Panc1 (cell line): ENCODE results near the gene NOTCH4. TPM values are rescaled to one million over a fixed set of nuclear protein-coding genes. Genes with fewer than 3 reads are reported as not detected.

Source experiments
- ATAC-seq: fragments of 200-7000 bp; cut with Tn5 transposase; 2 replicates; pipeline ENCODE4 v1.9.1; 2020; ENCODE audit warnings: mild to moderate bottlenecking, moderate library complexity
- BruUV-seq: library from RNA; stranded (reverse); fragments of 400-500 nt; replicated peaks from 2 replicates; lab custom pipeline; 2021; lab: Mats Ljungman, UMichigan
- CTCF ChIA-PET: fragments of 300-600 bp; sonication (Branson Sonifier 250); formaldehyde crosslinking; loops from one replicate; lab custom pipeline; 2022; ENCODE audit warnings: antibody characterized with exemption; lab: Charles Lee
- POLR2A ChIA-PET: fragments of 300-600 bp; sonication (Branson Sonifier 250); formaldehyde crosslinking; loops from one replicate; lab custom pipeline; 2022; ENCODE audit warnings: antibody characterized with exemption; lab: Charles Lee
- DNase-seq: peaks from one replicate; pipeline ENCODE4 v3.0.0-alpha.2; 2010; ENCODE audit warnings: low read depth, low spot score
- H3K27ac ChIP-seq: 2 replicates; pipeline ENCODE4 v1.5.1; 2011; ENCODE audit warnings: mild to moderate bottlenecking, low read length, inconsistent platforms
- H3K27me3 ChIP-seq: fragments of 200-500 bp; sonication (Bioruptor generic); 2 replicates; pipeline ENCODE4 v1.6.0; 2014; ENCODE audit warnings: low read length, inconsistent platforms; ENCODE audit not compliant: control insufficient read depth, insufficient read depth
- H3K36me3 ChIP-seq: fragments of 200-500 bp; sonication (Bioruptor generic); 2 replicates; pipeline ENCODE4 v1.5.1; 2014; ENCODE audit warnings: inconsistent platforms, mild to moderate bottlenecking, low read length, moderate library complexity; ENCODE audit not compliant: control insufficient read depth, insufficient read depth
- H3K4me1 ChIP-seq: 2 replicates; pipeline ENCODE4 v1.5.1; 2011; ENCODE audit warnings: inconsistent platforms, mild to moderate bottlenecking, low read length, moderate library complexity; ENCODE audit not compliant: control insufficient read depth, insufficient read depth
- H3K4me3 ChIP-seq, 2 experiments: 2 replicates each; pipeline ENCODE4 v1.5.1; 2011 to 2012; ENCODE audit warnings: low read depth in 2 of 2, low read length in 2 of 2, mild to moderate bottlenecking in 2 of 2, inconsistent platforms in 1 of 2, moderate library complexity in 1 of 2
- H3K9me3 ChIP-seq: fragments of 200-500 bp; sonication (Bioruptor generic); 2 replicates; pipeline ENCODE4 v1.5.1; 2014; ENCODE audit warnings: low read depth, mild to moderate bottlenecking, inconsistent platforms, low read length, moderate library complexity; ENCODE audit not compliant: control insufficient read depth, insufficient read depth
- CTCF ChIP-seq: fragments of 450-650 bp; IDR thresholded peaks from 2 replicates; pipeline ENCODE4 v1.5.1; 2017; ENCODE audit warnings: mild to moderate bottlenecking
- POLR2AphosphoS5 ChIP-seq: IDR thresholded peaks from 2 replicates; pipeline ENCODE4 v1.6.1; 2012; ENCODE audit warnings: mild to moderate bottlenecking, low read depth, low read length, moderate library complexity
- REST ChIP-seq, 2 experiments: IDR thresholded peaks; 2 replicates each; pipeline ENCODE4 v1.6.1; 2011 to 2012; ENCODE audit warnings: low read depth in 2 of 2, control low read depth in 1 of 2, low read length in 1 of 2, mild to moderate bottlenecking in 1 of 2, moderate library complexity in 1 of 2; ENCODE audit not compliant: insufficient read depth in 1 of 2
- SIN3A ChIP-seq: IDR thresholded peaks from 2 replicates; pipeline ENCODE4 v1.6.1; 2012; ENCODE audit warnings: low read depth, mild to moderate bottlenecking, low read length, moderate library complexity, borderline replicate concordance; ENCODE audit not compliant: insufficient read depth
- TCF7L2 ChIP-seq: IDR thresholded peaks from 2 replicates; pipeline ENCODE4 v1.6.1; 2011; ENCODE audit warnings: mild to moderate bottlenecking, low read depth, low read length, inconsistent platforms
- in situ Hi-C: cut with HindIII; loops from 2 replicates; pipeline ENCODE4 v1.10.0; 2016; ENCODE audit warnings: low sequenced_read_pairs, low pct_unique_long_range_greater_than_20kb
- intact Hi-C: fragments of 100-400 bp; cut with micrococcal nuclease; formaldehyde crosslinking; loops from one replicate; pipeline ENCODE4 v1.10.0; 2022; ENCODE audit not compliant: unreplicated experiment
- total RNA-seq: library from RNA; stranded (reverse); gene quantifications from one replicate; pipeline ENCODE4 v1.2.1, GENCODE V29; 2021; ENCODE audit not compliant: unreplicated experiment

NOTCH4 gene
- total RNA-seq, 1 experiment from 2014 or later: 2.0 TPM

- CTCF ChIA-PET: no interaction called here
- Histone ChIP-seq H3K27me3 (no peaks in the 10 kb centered on the region), H3K27ac (no peak overlapping the region), H3K4me3 (no peak overlapping the region), H3K36me3 (no peaks in the 10 kb centered on the region; the same call in 1 of the 2 replicates), H3K4me1 (peaks cover 20% of the 10 kb centered on the region), H3K9me3 (no peaks in the 10 kb centered on the region)
- POLR2A ChIA-PET: no interaction called here
- BruUV-seq: no TSS peak
- in situ Hi-C loops (no loop called here), intact Hi-C loops (no loop called here)
- ATAC-seq: no peak
- TF ChIP-seq SIN3A: no peak
- TF ChIP-seq POLR2AphosphoS5: no peak
- TF ChIP-seq TCF7L2: no peak
- TF ChIP-seq CTCF: no peak
- TF ChIP-seq REST (IDR thresholded peaks at IDR 0.05; ENCODE audit: insufficient read depth in 1 of 2, low read depth in 2 of 2, low read length in 1 of 2): no peak
- DNase-seq: no peak
Observed at GRCh38 chr6:32156891-32157290, 67.0 kb downstream of the NOTCH4 start.

- H3K27ac ChIP-seq: peak overlapping the region; percentile 84
- H3K36me3 ChIP-seq: no peaks in the 10 kb centered on the region; the same call in 1 of the 2 replicates
- intact Hi-C loops (no loop called here), in situ Hi-C loops (no loop called here)
- TF ChIP-seq REST (IDR thresholded peaks at IDR 0.05; ENCODE audit: insufficient read depth in 1 of 2, low read depth in 2 of 2, low read length in 1 of 2) (0 out of 4 replicates have a peak, but pooled peaks of 1 of the 2 experiments have one; percentile 42), TCF7L2 (no peak), SIN3A (0 out of 2 replicates have a peak, but pooled peaks have one; percentile 30), CTCF (peak; percentile 85; the same call in 1 of the 2 replicates), POLR2AphosphoS5 (no peak)
- ChIA-PET POLR2A (no interaction called here), CTCF (no interaction called here)
- H3K4me1 ChIP-seq: peaks cover 21% of the 10 kb centered on the region
- no TSS peak for BruUV-seq
- H3K9me3 ChIP-seq: no peaks in the 10 kb centered on the region
- peak overlapping the region; percentile 81 to 96 for H3K4me3 ChIP-seq
- no peaks in the 10 kb centered on the region for H3K27me3 ChIP-seq
- ATAC-seq (peak; percentile 76), DNase-seq (no peak)
Observed at GRCh38 chr6:32154514-32155161, 69.2 kb downstream of the NOTCH4 start.
